Stimulated activated CD8-positive, alpha-beta memory T cell treated with anti-CD3 and anti-CD28 coated beads, Interleukin-7, amount 100 ng/mL, for 48 hours (primary cell): ENCODE data around the gene MTCL1.

Experiments used
- DNase-seq, 2 donors: peaks; one replicate each; pipeline ENCODE4 v3.0.0-alpha.2; 2020; ENCODE audit warnings: low read depth in 1 of 2; ENCODE audit errors: extremely low read depth in 1 of 2

MTCL1 gene

DNA sequence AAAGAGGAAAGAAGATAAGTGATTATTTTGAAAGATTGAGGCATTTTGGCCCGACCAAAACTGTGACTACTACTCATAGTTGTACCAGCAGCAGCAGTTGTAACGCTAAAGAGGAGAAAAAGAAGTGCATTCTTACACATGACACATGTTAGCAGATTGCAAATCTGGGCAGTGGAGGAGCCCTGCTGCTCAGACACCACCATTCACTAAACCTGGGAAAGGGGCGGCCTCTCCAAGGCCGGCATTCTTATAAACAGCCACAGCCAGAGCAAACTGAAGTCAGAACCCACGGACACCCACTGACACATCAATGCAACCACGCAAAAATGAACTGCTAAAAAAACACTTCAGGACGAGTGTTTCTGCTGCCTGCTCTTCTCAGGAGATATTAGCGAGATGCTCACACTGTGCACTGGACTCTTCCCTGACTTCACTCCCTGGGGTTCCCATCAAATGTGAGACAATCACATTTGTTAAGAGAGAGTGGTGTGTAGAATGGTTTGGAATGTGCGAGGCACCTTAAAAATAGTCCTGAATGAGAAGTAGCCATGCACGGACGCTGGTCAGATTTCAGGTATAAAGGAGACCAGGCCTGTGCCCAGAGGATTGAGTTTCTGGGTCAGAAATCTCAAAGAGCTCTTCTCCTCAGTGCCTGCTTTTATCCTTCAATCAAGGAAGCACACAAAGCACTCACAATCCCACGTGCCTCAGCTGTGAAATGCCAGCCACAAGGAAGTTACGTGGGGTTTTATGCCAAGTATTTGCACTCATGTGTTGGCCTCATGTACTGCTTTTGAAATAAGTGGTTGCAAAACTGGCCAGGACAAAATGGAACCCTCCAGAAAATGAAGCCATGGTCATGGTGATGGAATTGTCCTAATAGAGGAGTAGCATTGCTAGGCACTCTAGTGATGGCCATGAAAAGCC, 83.4 kb downstream of the MTCL1 start:
- no peak for DNase-seq

DNA sequence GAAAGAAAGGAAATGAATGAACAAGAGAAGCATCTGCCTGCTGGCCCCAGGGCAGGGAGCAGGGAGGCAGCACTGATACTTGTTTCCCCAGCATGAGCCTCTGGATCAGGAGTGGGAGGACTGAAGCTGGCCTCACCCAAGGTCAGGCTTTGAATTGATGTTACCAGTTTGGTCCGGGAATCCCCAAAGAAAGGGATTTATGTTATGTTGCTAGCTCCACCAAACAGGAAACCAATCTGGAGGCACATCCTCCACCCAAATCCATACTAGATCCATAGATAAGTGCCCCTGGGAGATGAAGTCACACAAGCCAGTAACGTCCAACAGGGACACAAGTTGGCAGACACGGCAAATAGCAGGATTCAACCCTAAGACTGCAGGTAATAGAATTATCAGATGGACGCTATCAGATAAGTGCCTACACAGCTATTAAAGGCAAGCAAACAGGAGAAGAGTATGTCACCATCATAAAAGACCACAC, 85.9 kb downstream of the MTCL1 start:
- DNase-seq = no peak

DNA sequence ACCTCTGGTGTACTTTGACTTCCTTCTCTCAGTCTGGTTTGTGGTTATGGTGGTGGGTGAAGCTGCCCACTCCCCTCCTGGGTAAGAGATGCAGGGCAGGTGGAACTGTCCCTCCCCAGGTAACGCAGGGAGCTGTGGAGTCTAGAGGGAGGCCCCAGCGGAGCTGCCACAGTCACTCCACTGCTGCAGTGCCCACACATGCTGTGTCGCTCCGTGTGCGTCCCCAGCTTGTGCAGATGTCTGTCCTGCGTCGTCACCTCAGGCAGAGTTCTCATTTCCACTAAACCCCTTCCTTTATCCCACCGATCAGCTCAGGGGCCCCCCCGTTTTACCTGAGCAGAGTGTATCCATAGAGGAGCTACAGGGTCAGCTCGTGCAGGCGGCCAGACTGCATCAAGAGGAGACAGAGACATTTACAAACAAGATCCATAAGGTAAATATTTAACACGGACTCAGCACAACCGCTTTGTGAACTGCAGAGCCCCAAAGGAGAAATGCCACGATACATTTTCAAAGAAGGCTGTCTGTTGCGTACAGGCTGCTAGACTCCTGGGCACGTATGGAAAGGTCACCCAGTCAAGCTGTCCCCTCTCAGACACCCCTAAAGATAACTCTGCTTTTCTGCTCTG, 87.4 kb downstream of the MTCL1 start:
- no peak for DNase-seq

DNA sequence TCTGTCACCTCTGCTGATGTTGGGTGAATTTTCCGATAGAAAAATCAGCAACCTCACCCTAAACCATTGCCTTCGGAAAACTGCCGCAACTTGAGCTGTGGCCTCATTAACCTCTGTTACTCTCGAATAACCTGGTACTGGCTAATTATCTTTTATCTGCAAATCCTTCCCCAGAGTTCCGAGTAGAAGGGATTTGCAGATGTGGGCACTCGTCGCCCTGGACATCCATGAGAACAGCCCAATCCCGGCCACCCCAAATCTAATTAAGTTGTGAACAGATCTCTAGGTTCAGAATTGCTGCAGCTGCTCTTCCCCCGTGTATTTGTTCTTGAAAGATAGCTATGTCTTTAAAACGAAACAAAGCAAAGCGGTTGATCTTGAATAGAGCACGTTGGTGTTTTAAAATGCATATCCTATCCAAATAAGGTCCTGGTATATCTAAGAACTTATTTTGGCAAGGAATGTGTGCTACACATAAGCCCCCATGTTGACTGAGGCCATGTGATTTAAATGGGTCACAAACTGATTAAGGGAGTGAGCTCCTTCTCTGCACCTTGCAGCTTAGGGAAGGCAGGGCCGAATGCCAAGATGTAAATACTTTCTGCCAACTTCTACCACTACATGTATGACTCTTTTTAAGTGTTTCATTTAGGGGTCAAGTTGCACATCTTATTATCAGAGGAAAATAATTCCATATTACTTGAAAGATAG, 88.2 kb downstream of the MTCL1 start:
- DNase-seq = no peak

DNA sequence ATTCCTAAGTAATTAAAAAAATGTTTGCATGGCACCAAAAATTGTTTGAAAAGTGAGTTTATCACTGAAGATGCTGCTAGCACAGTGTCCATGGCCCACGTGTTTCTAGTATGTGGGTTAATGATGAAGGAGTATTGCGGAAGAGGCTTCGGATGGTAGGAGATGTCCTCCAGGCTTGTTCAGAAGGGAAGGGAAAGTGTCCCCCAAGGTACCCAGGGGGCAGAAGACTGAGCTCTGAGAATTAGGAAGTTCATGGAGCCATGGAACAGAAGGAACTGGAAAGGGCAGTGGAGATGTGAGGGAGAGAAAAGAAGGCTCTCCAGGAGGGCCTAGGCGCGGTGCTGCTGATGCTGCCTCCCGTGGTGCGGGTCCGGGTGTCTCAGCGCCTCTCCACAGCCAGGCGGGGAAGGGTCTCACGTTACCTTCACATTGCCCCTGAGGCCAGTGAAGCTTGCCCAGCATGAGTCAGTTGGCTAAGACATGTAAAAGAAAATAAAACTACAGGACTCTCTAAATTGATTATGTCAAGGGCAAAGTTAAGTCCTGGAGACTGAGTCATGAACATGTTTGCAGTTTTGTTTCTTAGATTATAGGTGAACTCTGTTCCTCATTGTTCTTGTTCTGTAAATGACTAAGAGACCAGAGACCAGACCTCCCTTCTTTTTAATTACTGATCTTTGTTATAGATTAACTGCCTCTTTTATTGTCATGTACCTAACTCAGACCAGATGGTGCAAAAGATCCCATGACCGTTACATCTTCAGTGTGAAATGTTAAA, 89.0 kb downstream of the MTCL1 start:
- DNase-seq = no peak

DNA sequence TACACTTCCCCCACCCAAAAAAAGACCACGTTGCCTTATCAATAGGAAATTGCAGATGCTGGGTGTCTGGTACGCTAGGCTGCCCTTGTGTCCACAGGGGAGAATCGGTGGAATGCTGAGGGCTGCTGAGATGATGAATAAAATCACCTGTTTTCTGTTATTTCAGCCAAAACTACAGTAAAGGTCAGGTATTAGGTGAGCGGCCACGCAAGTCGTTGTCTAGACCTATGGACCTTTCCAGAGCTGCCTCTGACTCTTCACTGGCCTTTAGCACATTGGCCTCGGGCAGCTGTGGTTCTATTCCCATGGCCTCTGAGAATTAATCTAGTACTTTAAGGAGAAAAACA, 89.6 kb downstream of the MTCL1 start:
- no peak for DNase-seq

DNA sequence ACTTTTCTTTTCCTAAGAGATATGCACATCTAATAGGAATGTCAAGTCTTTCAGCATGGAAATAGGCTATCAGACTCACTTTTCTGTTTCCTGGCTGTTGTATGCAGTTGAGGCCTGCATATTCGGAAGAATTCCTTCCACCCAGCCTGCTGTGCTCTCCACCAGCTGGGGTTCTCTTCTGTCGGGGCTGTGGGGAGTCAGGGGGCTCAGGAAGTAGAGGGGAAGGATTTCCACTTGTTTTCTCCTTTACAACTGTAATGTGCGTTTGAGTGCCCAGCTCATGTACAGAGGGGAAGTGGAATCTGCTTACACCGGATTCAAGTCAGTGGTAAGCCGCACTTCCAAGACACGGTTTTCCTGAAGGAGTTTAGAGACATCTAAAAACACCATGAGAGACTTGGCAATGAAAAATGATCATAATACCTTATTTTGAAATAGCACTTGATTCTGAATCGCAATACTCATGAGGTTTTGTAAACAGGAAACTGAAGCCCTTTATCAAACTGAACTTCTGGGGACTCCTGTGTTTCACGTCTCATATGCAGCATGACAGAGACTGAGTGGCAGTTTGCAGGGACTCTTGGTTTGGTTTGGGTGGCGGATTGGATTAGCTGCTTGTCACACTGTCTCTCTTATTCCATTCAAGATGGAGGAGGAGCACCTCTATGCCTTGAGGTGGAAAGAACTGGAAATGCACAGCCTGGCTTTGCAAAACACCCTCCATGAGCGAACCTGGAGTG, 90.4 kb downstream of the MTCL1 start:
- no peak for DNase-seq

DNA sequence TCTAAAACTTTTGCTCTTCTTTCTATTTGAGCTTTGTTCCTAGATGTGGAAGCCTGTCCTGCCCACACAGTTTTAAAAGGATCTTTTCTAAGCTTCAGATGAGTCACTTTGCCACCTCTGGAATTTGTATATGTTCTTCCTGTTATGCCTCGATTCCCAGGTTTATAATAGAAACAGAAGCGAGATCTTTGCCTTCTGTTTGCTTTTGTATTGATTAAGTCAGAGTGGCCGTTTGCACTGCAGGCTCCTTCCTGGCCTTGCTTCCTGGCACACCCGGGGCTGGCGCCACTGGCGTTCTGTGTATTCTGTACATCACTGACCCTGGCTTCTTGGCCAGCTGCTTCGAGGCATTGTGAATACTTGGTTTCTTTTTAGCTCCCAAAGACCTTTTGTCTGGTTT, 91.8 kb downstream of the MTCL1 start:
- no peak for DNase-seq

DNA sequence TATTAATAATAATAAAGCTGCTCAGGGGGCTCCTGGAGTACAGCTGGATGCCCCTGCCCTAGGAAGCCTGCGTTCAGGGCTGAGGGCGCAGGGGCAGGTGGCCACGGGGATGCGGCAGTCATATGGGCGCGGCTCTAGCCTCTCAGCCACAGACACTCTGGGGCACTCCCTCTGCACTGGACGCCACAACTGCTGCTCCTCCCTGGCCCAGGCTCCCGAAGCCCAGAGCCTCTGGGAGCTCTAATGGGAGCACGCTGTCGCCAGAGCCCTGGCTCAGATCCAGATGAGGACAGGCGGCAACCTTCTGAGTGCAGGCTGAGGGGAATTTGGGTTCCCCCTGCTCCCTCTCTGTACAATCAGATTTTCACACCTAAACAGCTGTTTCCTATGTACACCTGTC, 93.6 kb downstream of the MTCL1 start:
- no peak for DNase-seq

DNA sequence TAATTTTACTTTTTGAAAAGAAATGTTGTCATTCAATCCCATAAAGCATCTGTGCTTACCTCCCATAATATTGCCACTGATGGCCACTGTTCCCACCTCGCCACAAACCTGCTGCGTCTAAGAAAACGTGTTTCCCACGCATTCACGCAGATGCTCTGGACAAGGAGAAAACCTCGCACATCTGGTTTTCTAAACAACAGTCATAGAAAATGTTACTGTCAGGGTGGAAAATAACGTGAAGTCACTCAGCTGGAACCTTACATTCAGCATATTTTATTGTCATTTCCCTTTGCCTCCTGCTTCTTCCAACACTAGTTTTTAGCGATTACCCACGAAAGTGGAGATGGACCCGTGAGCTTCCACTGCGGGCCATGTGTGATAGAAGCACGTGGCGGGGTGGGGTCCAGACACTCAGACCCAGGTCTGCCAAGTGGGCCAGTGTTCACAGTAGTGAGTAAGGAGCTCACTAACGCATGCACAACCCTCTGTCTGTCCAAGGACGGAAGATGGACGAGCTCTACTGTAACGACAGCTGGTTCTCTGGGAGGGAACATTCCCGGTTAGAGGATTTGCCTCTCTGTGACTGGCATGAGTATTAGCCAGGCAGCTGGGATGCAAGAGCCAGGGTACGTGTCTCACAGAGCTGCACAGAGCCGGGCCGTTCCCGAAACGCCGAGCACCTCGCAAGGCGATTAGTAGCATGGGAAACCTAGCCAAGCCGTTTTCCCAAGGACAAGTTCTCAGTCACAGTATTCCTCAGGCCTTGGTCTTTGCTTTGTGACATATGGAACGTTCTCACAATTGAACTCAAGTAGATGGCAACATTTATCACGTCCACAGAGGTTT, 94.5 kb downstream of the MTCL1 start:
- no peak for DNase-seq

DNA sequence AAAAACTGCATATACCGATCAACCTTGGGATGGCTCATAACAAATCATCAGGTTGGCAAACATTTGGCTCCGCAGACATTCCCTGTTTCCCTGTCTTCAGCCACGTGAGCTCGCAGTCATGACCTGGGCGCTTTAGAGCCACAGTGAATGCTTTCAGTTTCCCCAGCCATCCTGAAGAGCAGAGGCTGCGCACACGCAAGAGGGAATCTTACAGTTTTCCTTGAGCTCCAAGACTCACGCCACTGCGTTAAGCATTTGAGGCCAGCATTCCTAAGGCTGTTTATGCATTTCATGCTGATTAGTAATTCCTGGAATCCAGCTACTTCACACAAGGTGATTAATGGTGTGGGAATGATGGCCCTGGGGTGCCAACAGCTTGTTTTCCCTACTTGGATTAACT, 95.1 kb downstream of the MTCL1 start:
- DNase-seq = no peak

DNA sequence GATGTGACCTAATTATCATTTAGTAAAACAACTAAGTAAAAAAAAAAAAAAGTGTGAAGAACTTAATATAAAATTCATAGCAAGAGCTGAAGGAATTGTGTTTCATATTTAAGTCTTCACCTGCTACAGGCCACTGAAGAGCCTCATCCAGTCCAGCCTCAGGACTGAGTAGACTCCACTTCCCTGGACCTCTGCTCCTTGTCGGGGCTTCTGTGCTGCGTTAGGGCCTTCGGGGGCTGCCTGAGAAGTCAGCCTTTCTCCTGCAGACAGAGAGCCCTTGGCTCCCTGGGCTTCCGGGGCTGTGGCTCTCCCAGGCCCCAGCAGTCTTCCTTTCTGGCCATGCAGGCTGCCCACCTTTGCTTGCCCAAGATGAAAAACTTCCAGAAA, 95.5 kb downstream of the MTCL1 start:
- no peak for DNase-seq

DNA sequence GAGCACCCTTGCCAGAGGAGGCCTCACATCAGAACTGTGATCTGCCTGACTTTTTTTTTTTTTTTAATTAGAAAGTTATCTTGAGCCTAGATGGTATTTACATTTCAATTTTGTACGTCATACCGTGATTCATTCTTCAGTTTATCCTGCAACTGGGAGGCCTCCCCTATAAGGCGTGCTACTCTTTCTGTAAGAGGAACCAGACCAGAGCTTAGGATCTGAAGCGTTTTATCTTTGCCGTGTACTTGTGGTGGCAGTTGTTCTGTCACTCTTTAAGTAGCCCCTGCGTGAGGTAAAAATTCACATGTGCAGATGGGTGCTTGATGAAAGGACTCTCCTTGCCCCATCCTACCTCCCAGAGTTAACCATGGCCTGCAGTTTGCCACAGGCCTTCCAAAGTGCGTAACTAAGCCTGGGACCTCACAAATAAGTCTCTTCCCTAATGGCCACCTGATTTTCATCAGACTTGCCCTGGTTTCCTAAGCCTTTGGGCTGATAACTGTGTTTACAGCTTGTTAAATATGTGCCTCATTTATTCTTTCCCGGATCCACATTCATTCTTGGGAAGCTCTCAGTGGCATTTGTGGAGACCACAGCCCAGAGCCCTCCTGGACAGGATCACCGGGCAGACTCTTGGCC, 96.0 kb downstream of the MTCL1 start:
- DNase-seq = no peak

DNA sequence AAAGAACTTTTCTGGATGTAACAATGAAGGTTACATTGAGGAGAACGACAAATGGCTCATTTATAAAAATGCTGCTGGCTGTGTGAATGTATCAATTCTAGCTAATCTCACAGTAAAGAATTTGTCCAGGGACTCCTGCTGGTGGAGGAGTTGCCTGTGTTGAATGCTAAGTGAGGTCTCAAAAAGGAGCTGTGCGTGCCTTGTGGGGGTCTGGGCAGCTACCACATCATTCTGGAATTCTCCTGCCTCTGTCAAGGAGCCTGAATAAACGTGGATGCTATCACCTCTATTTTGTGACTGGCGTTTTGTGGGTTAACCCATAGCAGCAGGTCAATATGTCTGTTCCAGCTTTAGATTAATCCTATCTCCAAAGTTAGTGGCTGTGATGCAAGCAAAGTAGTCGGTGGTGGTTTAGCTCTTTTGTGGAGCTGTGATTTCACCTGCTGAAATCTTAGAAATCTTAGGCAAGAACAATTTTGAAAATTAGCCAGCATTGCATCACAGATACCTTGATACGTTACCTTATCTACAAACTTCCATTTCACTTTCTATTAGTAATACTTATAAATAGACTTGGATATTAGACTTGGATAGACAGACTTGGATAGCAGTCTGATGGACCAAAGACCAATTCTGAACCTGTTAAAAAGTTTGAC, 96.8 kb downstream of the MTCL1 start:
- DNase-seq = no peak

DNA sequence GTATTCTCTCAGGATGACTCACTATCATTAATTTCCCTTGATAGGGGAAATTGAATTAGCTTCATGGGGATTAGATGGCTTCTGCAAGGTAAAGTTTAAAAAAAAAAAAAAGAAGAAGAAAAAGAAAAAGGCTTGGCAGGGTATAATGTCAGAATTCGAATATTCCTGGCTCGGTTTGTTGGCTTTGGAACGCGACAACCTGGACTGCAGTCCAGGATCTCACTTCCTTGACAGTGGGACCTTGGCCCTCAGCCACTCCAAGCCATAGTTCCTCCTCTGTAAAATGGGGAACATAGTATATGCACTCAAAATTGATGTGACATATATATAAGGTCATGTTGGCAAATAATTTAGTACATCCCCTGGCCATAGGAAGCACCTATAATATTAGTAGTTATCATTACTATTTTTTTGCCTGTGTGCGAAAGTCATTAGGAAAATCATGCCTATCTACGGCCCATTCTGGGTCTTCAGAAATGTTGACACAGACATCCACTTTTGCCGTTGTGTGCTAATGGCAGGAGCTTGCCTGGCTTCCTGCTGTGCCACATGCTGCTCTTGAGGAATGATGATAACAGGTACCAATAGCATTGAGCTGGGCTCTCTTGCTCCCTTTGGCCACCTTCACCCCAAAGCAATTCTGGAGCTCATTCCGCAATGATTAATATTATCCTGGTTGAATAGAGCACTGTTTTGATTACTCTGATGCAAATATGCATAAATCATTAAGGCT, 97.9 kb downstream of the MTCL1 start:
- DNase-seq = no peak

DNA sequence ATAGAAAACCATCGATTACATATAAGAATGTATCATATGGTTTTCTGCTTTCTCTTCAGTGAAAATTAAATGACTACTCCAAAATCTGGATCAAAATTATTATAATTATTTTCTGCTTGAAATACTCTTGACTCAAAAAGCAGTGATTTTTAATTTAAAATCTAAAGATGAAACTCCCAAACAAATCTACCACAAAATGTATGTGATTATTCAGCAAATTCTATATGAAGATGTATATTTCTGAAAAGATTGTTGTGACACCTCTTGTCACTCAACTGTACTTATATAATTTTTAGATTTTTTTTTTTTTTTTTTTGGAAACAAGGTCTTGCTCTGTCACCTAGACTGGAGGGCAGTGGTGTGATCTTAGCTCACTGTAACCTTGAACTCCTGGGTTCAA, 98.6 kb downstream of the MTCL1 start:
- DNase-seq = no peak

DNA sequence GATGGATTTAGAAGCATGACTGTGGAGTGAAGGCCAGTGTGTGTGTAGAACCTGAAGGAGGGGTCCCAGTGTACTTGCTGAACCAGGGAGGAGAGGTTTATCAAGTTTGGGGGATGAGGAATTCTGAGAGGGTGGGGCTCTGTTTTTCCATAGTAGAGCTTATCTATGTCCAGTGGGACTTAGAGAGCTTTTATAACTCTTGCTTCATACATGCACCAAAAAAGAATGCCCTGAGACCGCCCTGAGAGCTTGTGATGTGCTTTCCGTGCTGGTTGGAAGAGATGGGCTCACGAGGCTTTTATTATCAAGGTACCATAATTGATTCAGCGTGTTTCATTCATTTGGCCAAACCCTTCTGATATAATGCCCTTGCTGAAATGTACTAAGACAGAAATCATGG, 100.2 kb downstream of the MTCL1 start:
- DNase-seq = no peak
